ENCODE data around the gene CA14. TPM values are rescaled to one million over a fixed set of nuclear protein-coding genes. Genes with fewer than 3 reads are reported as not detected.
A peak's percentile ranks its signal among the peaks of the same experiment; 100 is the strongest.
"Not testable (repeated sequence)": the region's sequence is repeated elsewhere in the genome, so short reads cannot be mapped to it uniquely, and the experiment has no call there.

CA14 gene
- polyA plus RNA-seq, 4 donors: 0.16 to 0.34 TPM; not detected in 2

DNA sequence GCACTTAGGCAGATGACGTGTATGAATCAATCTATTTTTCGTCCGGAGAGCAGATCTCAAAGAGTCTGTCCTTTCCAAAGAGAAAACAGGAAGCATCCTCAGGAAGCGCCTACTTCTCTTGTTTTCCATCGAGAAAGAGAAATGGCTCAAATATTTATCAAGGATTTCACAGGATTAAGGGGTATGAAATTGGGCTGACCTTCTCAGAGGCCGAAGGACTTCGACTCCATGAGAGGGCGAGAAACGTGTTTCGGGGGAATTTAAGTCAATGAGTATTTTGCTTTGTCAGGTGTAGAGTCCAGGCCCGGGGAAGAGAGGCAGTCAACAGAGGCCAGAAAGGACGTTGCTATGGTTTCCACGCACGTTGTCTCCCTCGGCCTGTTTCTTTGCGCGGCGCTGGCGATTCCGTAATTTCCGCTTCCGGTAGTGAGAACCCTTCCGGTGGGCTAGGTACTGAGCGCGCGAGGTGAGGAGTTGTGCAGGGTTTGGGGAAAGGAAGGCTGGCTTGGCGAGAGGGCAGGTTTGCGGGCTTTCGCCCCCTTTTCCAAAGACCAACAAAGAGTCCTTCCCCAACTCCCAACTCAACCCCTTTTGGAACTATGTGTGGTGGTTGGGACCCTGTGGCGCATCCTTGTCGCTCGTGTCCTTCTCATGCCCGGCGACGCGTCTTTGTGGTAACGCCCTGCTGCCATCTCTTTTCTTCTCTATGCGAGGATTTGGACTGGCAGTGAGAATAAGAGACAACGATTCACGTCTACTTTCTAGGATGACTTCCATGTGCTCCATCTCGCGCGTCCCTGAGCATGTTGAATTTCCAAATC, 36.1 kb downstream of the CA14 start, which contains the start of gene MRPS21:
TSS of gene MRPS21 (plus strand) at position 429 of the 821 bp plus-strand sequence. CDS start 506 bp downstream, outside the sequence.
- WGBS, 3 donors: 5 to 9% (median 9%) methylated on average over 43 of the region's 43 CpGs
- peak within 1 kb of the TSS; percentile 74 to 89 (median 78) for H3K27ac ChIP-seq (ENCODE audit: low read depth in 1 of 3, low read length in 2 of 3)
- no peaks in the 10 kb centered on the region for H3K9me3 ChIP-seq (ENCODE audit: control insufficient read depth in 2 of 2, insufficient read depth in 1 of 2, low read depth in 1 of 2, low read length in 1 of 2)
- DNase-seq (peak; percentile 93 to 96), FAIRE-seq (no peak)
- H3K27me3 ChIP-seq (ENCODE audit: control insufficient read depth in 3 of 3, insufficient read depth in 3 of 3, low read length in 3 of 3): no peaks in the 10 kb centered on the region
- H3K4me3 ChIP-seq (ENCODE audit: low read depth in 1 of 3, low read length in 3 of 3): peak within 1 kb of the TSS; percentile 58 to 72 (median 65)
- H3K4me1 ChIP-seq (ENCODE audit: control insufficient read depth in 3 of 3, insufficient read depth in 2 of 3, low read depth in 1 of 3, low read length in 2 of 3): no peaks in the 10 kb centered on the region
- H3K36me3 ChIP-seq (ENCODE audit: control insufficient read depth in 3 of 3, insufficient read depth in 2 of 3, low read depth in 1 of 3, low read length in 3 of 3): peaks cover 0 to 19% (median 3%) of the 10 kb centered on the region in 3 donors

DNA sequence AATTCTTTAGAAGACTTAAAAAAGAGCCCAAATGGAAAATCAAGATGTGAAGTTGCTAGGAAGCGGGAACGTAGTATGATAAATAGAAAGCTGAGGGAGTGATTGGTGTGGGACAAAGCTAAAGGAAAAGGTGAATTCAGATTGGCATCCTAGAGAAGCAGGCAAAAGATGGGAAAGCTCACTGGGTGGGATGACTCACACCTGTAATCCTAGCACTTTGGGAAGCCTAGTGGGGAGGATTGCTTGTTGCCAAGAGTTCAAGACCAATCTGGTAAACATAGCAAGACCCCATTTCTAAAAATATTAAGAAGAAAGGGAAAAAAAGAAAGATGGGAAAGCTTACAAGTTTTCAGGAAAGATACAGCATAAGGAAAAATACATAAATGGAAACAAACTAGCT, 37.9 kb downstream of the CA14 start:
- no peak overlapping the region for H3K27ac ChIP-seq (ENCODE audit: low read depth in 1 of 3, low read length in 2 of 3)
- FAIRE-seq (no peak), DNase-seq (no peak)
- peaks cover 0 to 31% (median 3%) of the 10 kb centered on the region in 3 donors for H3K36me3 ChIP-seq (ENCODE audit: control insufficient read depth in 3 of 3, insufficient read depth in 2 of 3, low read depth in 1 of 3, low read length in 3 of 3)
- no peaks in the 10 kb centered on the region for H3K4me1 ChIP-seq (ENCODE audit: control insufficient read depth in 3 of 3, insufficient read depth in 2 of 3, low read depth in 1 of 3, low read length in 2 of 3)
- 97 to 100% (median 100%) methylated on average over 2 of the region's 2 CpGs for WGBS, 3 donors
- H3K27me3 ChIP-seq (ENCODE audit: control insufficient read depth in 3 of 3, insufficient read depth in 3 of 3, low read length in 3 of 3): no peaks in the 10 kb centered on the region
- H3K4me3 ChIP-seq (ENCODE audit: low read depth in 1 of 3, low read length in 3 of 3): no peak overlapping the region
- no peaks in the 10 kb centered on the region for H3K9me3 ChIP-seq (ENCODE audit: control insufficient read depth in 2 of 2, insufficient read depth in 1 of 2, low read depth in 1 of 2, low read length in 1 of 2)

DNA sequence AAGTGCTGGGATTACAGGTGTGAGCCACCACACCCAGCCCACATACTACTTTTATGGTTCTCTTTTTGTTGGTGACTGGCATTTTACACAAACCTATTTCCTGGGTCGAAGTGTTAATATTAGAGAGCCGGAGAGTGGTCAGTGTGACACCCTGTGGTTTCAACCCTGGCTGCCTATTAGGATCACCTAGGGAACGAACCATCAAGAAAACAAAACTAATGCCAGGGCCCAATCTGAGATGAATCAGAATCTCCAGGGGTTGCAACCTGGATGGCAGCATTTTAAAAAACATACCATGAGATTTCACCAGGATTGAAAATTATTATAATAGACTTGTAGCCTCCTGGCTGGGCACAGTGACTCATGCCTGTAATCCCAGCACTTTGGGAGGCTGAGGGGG, 42.1 kb downstream of the CA14 start:
- WGBS, 3 donors: 89 to 95% (median 94%) methylated on average over 3 of the region's 3 CpGs
- no peaks in the 10 kb centered on the region for H3K27me3 ChIP-seq (ENCODE audit: control insufficient read depth in 3 of 3, insufficient read depth in 3 of 3, low read length in 3 of 3)
- no peak overlapping the region for H3K4me3 ChIP-seq (ENCODE audit: low read depth in 1 of 3, low read length in 3 of 3)
- no peak for FAIRE-seq
- no peak for DNase-seq
- no peaks in the 10 kb centered on the region for H3K4me1 ChIP-seq (ENCODE audit: control insufficient read depth in 3 of 3, insufficient read depth in 2 of 3, low read depth in 1 of 3, low read length in 2 of 3)
- H3K9me3 ChIP-seq (ENCODE audit: control insufficient read depth in 2 of 2, insufficient read depth in 1 of 2, low read depth in 1 of 2, low read length in 1 of 2): no peaks in the 10 kb centered on the region
- H3K27ac ChIP-seq (ENCODE audit: low read depth in 1 of 3, low read length in 2 of 3): no peak overlapping the region
- H3K36me3 ChIP-seq (ENCODE audit: control insufficient read depth in 3 of 3, insufficient read depth in 2 of 3, low read depth in 1 of 3, low read length in 3 of 3): peaks cover 0 to 50% (median 8%) of the 10 kb centered on the region in 3 donors

DNA sequence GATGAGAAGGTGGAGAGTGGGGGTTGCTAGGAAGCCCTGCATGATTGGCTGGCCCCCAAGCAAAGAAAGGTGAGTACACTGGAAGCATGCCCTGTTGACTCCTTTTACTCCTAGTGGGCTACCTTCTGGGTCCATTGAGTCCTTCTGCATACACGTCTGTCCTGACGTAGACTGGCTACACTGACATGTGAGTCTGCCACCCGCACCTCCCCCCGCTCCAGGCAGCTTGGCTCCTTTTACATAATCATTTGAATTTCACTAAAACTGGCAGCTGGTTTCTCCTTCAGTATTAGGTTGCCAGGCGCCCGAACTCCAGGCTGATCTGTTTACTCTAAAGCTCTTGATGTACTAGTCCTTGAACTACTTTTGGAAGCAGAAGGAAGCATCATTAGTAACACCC, 44.8 kb downstream of the CA14 start:
- FAIRE-seq: no peak
- Histone ChIP-seq H3K27ac (ENCODE audit: low read depth in 1 of 3, low read length in 2 of 3) (no peak overlapping the region), H3K4me1 (ENCODE audit: control insufficient read depth in 3 of 3, insufficient read depth in 2 of 3, low read depth in 1 of 3, low read length in 2 of 3) (no peaks in the 10 kb centered on the region), H3K9me3 (ENCODE audit: control insufficient read depth in 2 of 2, insufficient read depth in 1 of 2, low read depth in 1 of 2, low read length in 1 of 2) (no peaks in the 10 kb centered on the region), H3K36me3 (ENCODE audit: control insufficient read depth in 3 of 3, insufficient read depth in 2 of 3, low read depth in 1 of 3, low read length in 3 of 3) (peaks cover 0 to 52% (median 5%) of the 10 kb centered on the region in 3 donors), H3K27me3 (ENCODE audit: control insufficient read depth in 3 of 3, insufficient read depth in 3 of 3, low read length in 3 of 3) (no peaks in the 10 kb centered on the region), H3K4me3 (ENCODE audit: low read depth in 1 of 3, low read length in 3 of 3) (no peak overlapping the region)
- no peak for DNase-seq
- 87 to 98% (median 93%) methylated on average over 6 of the region's 6 CpGs for WGBS, 3 donors

DNA sequence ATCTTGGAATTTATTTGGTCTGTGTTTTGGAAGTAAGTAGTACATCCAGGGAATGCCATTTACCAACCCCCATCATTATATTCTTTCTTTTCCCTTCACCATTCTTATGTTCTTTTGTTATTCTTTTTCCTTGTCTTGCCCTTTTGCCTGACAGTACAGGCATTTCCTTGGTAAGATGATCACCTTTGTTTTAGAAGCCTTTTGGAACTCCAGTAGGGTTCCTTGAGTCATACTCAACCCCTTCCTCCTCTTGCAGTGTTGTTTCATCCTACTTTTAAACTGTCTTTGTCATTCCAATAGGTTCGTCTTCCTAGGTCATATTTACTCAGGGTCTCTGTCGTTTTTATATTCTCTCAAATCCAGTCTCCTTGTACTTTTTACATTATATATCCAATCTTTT, 45.3 kb downstream of the CA14 start:
- no peak for FAIRE-seq
- no peak overlapping the region for H3K4me3 ChIP-seq (ENCODE audit: low read depth in 1 of 3, low read length in 3 of 3)

DNA sequence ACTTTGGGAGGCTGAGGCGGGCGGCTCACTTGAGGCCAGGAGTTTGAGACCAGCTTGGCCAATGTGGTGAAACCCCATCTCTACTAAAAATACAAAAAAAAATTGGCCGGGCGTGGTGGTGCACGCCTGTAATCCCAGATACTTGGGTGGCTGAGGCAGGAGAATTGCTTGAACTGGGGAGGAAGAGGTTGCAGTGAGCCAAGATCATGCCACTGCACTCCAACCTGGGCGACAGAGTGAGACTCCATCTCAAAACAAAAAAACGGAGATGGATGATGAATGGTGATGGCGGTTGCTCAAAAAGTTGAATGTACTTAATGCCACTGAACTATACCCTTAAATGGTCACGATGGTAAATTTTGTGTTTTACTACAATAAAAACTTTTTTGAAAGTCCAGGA, 51.0 kb downstream of the CA14 start:
- not testable (repeated sequence) for FAIRE-seq; DNase-seq; H3K27me3 ChIP-seq (ENCODE audit: control insufficient read depth in 3 of 3, insufficient read depth in 3 of 3, low read length in 3 of 3); H3K4me3 ChIP-seq (ENCODE audit: low read depth in 1 of 3, low read length in 3 of 3); H3K27ac ChIP-seq (ENCODE audit: low read depth in 1 of 3, low read length in 2 of 3); H3K4me1 ChIP-seq (ENCODE audit: control insufficient read depth in 3 of 3, insufficient read depth in 2 of 3, low read depth in 1 of 3, low read length in 2 of 3); H3K9me3 ChIP-seq (ENCODE audit: control insufficient read depth in 2 of 2, insufficient read depth in 1 of 2, low read depth in 1 of 2, low read length in 1 of 2)
- 93 to 95% (median 94%) methylated on average over 8 to 9 of the region's 9 CpGs for WGBS, 3 donors
- peaks cover 2 to 33% (median 6%) of the 10 kb centered on the region in 3 donors for H3K36me3 ChIP-seq (ENCODE audit: control insufficient read depth in 3 of 3, insufficient read depth in 2 of 3, low read depth in 1 of 3, low read length in 3 of 3)

More for the DNA sequence above, 45.3 kb downstream of the CA14 start:
- Histone ChIP-seq H3K36me3 (ENCODE audit: control insufficient read depth in 3 of 3, insufficient read depth in 2 of 3, low read depth in 1 of 3, low read length in 3 of 3) (peaks cover under 1 to 54% (median 10%) of the 10 kb centered on the region in 3 donors), H3K9me3 (ENCODE audit: control insufficient read depth in 2 of 2, insufficient read depth in 1 of 2, low read depth in 1 of 2, low read length in 1 of 2) (no peaks in the 10 kb centered on the region), H3K27me3 (ENCODE audit: control insufficient read depth in 3 of 3, insufficient read depth in 3 of 3, low read length in 3 of 3) (no peaks in the 10 kb centered on the region), H3K4me1 (ENCODE audit: control insufficient read depth in 3 of 3, insufficient read depth in 2 of 3, low read depth in 1 of 3, low read length in 2 of 3) (no peaks in the 10 kb centered on the region), H3K27ac (ENCODE audit: low read depth in 1 of 3, low read length in 2 of 3) (no peak overlapping the region)
- no peak for DNase-seq
- WGBS, 3 donors: 83 to 85% (median 84%) methylated on average over 2 of the region's 2 CpGs

DNA sequence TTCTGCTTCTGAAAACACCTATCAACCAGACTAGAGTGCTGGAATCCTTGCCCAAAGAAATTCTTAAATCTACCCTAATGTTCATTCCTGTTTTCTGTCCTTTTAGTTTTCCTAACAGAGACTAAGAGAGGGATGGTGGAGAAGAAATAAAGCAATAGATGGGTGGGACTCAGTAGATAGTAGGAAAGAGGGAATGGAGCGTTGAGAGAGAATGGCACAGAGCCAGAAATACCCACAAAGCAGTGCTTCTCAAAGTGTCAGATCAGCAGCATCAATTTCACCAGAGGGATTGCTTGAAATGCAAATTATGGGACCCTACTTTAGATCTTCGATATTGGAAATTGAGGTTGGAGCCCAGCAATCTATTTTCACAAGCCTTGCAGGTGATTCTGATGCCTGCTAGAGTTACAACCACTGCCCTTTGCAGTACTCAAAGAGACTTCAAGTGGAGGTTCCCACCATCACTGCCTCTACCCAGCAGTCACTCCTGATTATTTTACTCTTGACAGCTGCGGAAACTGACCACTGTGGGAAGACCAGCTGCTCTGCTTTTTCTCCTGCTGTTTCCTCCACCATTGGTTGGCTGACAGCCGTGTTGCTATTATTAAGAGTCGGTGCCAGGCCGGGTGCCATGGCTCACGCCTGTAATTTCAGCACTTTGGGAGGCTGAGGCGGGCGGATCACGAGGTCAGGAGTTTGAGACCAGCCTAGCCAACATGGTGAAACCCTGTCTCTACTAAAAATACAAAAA, 52.4 kb downstream of the CA14 start:
- H3K27ac ChIP-seq (ENCODE audit: low read depth in 1 of 3, low read length in 2 of 3): no peak overlapping the region
- H3K4me3 ChIP-seq (ENCODE audit: low read depth in 1 of 3, low read length in 3 of 3): no peak overlapping the region
- FAIRE-seq (no peak), DNase-seq (no peak)
- WGBS, 3 donors: 69 to 81% (median 74%) methylated on average over 10 of the region's 10 CpGs
- H3K9me3 ChIP-seq (ENCODE audit: control insufficient read depth in 2 of 2, insufficient read depth in 1 of 2, low read depth in 1 of 2, low read length in 1 of 2): no peaks in the 10 kb centered on the region
- no peaks in the 10 kb centered on the region for H3K4me1 ChIP-seq (ENCODE audit: control insufficient read depth in 3 of 3, insufficient read depth in 2 of 3, low read depth in 1 of 3, low read length in 2 of 3)
- H3K27me3 ChIP-seq (ENCODE audit: control insufficient read depth in 3 of 3, insufficient read depth in 3 of 3, low read length in 3 of 3): no peaks in the 10 kb centered on the region
- peaks cover 2 to 24% (median 6%) of the 10 kb centered on the region in 3 donors for H3K36me3 ChIP-seq (ENCODE audit: control insufficient read depth in 3 of 3, insufficient read depth in 2 of 3, low read depth in 1 of 3, low read length in 3 of 3)

DNA sequence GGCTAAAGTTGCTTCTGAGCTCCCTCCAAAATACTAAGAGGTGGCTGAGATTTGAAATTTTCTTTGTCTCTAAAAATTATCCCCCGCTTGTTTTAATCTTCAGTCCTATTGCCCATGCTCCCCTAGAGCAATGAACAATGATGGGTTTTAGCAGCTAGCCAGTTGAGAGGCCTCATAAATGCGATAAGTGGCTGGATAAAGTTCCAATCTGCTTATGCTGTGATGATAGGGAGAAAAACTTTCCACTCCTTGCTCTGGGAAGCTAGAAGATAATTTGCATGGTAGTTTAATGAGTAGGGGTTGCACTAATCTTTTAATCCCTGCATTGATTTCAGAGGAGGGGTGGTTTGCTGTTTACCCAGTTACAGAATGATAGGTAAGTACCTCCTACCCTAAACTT, 54.2 kb downstream of the CA14 start:
- H3K27me3 ChIP-seq (ENCODE audit: control insufficient read depth in 3 of 3, insufficient read depth in 3 of 3, low read length in 3 of 3): no peaks in the 10 kb centered on the region
- H3K27ac ChIP-seq (ENCODE audit: low read depth in 1 of 3, low read length in 2 of 3): no peak overlapping the region
- H3K4me1 ChIP-seq (ENCODE audit: control insufficient read depth in 3 of 3, insufficient read depth in 2 of 3, low read depth in 1 of 3, low read length in 2 of 3): no peaks in the 10 kb centered on the region
- H3K4me3 ChIP-seq (ENCODE audit: low read depth in 1 of 3, low read length in 3 of 3): no peak overlapping the region
- WGBS, 3 donors: 74 to 90% (median 84%) methylated on average over 2 of the region's 2 CpGs
- H3K9me3 ChIP-seq (ENCODE audit: control insufficient read depth in 2 of 2, insufficient read depth in 1 of 2, low read depth in 1 of 2, low read length in 1 of 2): no peaks in the 10 kb centered on the region
- FAIRE-seq (no peak), DNase-seq (no peak)
- H3K36me3 ChIP-seq (ENCODE audit: control insufficient read depth in 3 of 3, insufficient read depth in 2 of 3, low read depth in 1 of 3, low read length in 3 of 3): peaks cover 2 to 17% (median 6%) of the 10 kb centered on the region in 3 donors
